Posterior cingulate gyrus (tissue), 11 donors: ENCODE data around the gene PTGER1.

Source experiments
- DNase-seq, 10 donors: peaks; one replicate each; pipeline versions ENCODE4 v3.0.0 to v3.0.0-alpha.2; 2020 to 2021; ENCODE audit warnings: mixed read lengths in 3 of 10
- intact Hi-C: fragments of 100-400 bp; cut with DNase I; formaldehyde crosslinking; loops from one replicate; pipeline ENCODE4 v1.15.1; 2023

PTGER1 gene

GRCh38 chr19:14449321-14449720, 25.8 kb downstream of the PTGER1 start:
- intact Hi-C loops = no loop called here
- DNase-seq = no peak

GRCh38 chr19:14446336-14447036, 28.7 kb downstream of the PTGER1 start:
- intact Hi-C loops = no loop called here
- peak in 1 of 10 donors; percentile 54 for DNase-seq

GRCh38 chr19:14443632-14444216, 31.4 kb downstream of the PTGER1 start:
- intact Hi-C loops = no loop called here
- peak in 1 of 10 donors; percentile 16 for DNase-seq

- DNase-seq = peak in 6 of 10 donors; percentile 35 to 92 (median 64)
Measured at GRCh38 chr19:14442891-14443631, 32.1 kb downstream of the PTGER1 start.

GRCh38 chr19:14441041-14441938, 33.9 kb downstream of the PTGER1 start:
- peak in 1 of 10 donors; percentile 69 for DNase-seq
- intact Hi-C loops = no loop called here

More at GRCh38 chr19:14442891-14443631, 32.1 kb downstream of the PTGER1 start:
- intact Hi-C loops = no loop called here

- intact Hi-C loops = no loop called here
Measured at GRCh38 chr19:14440049-14440448, 35.1 kb downstream of the PTGER1 start.

GRCh38 chr19:14439014-14439413, 36.1 kb downstream of the PTGER1 start:
- peak in 1 of 10 donors; percentile 52 for DNase-seq
- intact Hi-C loops = no loop called here

More at GRCh38 chr19:14440049-14440448, 35.1 kb downstream of the PTGER1 start:
- peak in 5 of 10 donors; percentile 34 to 93 (median 43) for DNase-seq

GRCh38 chr19:14437578-14438140, 37.5 kb downstream of the PTGER1 start:
- intact Hi-C loops = no loop called here
- peak in 1 of 10 donors; percentile 22 for DNase-seq

- intact Hi-C loops = no loop called here
- peak in 1 of 10 donors; percentile 8 for DNase-seq
Measured at GRCh38 chr19:14435320-14436050, 39.7 kb downstream of the PTGER1 start.

- intact Hi-C loops = loop anchor here (5.0 kb wide), 1 partner anchor 38 kb away; no protein-coding TSS in a partner anchor
- peak in 1 of 10 donors; percentile 68 for DNase-seq
Measured at GRCh38 chr19:14434543-14435319, 40.4 kb downstream of the PTGER1 start.

GRCh38 chr19:14433554-14434501, 41.3 kb downstream of the PTGER1 start:
- intact Hi-C loops = loop anchor here (5.0 kb wide), 1 partner anchor 38 kb away; no protein-coding TSS in a partner anchor
- no peak for DNase-seq

GRCh38 chr19:14432791-14433553, 42.2 kb downstream of the PTGER1 start, which contains the start of gene PKN1:
TSS of gene PKN1 (plus strand) at chr19:14433306. CDS start at chr19:14433522, 216 bp downstream.
- intact Hi-C loops = loop anchor here (5.0 kb wide), 1 partner anchor 39 kb away; no protein-coding TSS in a partner anchor
- DNase-seq = peak in 6 of 10 donors; percentile 28 to 93 (median 58)

- no peak for DNase-seq
- intact Hi-C loops = loop anchor here (5.0 kb wide), 1 partner anchor 42 kb away; no protein-coding TSS in a partner anchor
Measured at GRCh38 chr19:14430712-14431111, 44.4 kb downstream of the PTGER1 start.

GRCh38 chr19:14428882-14429416, 46.2 kb downstream of the PTGER1 start:
- no peak for DNase-seq
- intact Hi-C loops = no loop called here

GRCh38 chr19:14427461-14427860, 47.7 kb downstream of the PTGER1 start:
- DNase-seq = no peak
- intact Hi-C loops = no loop called here

GRCh38 chr19:14425696-14426138, 49.4 kb downstream of the PTGER1 start:
- intact Hi-C loops = no loop called here
- DNase-seq = no peak
